ENCODE data around the gene PAQR4.

Gene PAQR4

DNA sequence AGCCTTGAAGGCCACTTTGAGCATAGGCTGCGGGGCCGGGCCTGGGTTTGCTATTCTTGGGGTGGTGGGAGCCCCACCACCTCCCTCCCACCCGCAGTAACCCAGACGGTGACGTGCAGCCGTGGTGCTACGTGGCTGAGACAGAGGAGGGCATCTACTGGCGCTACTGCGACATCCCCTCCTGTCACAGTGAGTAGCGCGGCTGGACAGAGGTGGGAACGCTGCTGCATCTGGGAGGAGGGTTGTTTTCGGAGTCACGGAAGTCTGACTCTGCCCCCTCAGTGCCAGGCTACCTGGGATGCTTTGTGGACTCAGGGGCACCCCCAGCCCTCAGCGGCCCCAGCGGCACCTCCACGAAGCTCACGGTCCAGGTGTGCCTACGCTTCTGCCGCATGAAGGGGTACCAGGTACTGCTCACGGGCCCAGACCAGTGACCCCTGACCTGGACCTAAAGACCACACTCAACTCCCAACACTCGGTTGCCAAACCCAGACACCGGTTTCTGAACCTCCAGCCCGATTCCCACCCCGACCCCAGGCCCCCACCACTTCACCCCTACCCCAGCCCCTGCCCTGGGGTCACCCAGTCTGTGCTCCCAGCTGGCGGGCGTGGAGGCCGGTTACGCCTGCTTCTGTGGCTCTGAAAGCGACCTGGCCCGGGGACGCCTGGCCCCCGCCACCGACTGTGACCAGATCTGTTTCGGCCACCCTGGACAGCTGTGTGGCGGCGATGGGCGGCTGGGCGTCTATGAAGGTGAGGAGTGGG lies 2.9 kb upstream of the PAQR4 start:
- DNase-seq, result no peak

DNA sequence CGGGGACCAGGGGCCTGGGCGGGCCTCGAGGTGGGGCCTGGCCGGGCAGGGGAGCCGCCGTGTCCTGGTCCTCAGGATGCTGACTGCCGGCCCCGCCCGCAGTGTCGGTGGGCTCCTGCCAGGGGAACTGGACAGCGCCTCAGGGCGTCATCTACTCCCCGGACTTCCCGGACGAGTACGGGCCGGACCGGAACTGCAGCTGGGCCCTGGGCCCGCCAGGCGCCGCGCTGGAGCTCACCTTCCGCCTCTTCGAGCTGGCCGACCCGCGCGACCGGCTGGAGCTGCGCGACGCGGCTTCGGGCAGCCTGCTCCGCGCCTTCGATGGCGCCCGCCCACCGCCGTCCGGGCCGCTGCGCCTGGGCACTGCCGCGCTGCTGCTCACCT lies 2.3 kb upstream of the PAQR4 start:
- no peak for DNase-seq

DNA sequence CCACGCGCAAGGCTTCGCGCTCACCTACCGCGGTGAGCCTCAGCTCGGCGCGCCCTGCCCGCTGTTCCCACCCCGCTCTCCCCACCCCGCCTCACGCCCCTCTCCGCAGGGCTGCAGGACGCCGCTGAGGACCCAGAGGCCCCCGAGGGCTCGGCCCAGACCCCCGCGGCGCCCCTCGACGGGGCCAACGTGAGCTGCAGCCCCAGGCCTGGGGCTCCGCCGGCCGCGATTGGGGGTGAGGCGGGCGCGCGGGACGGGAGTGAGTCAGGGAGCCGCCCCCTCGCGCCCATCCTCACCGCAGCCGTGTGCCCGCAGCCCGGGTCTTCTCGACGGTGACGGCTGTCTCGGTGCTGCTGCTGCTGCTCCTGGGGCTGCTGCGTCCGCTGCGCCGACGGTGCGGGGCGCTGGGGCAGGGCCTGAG lies 1.9 kb upstream of the PAQR4 start:
- no peak for DNase-seq

DNA sequence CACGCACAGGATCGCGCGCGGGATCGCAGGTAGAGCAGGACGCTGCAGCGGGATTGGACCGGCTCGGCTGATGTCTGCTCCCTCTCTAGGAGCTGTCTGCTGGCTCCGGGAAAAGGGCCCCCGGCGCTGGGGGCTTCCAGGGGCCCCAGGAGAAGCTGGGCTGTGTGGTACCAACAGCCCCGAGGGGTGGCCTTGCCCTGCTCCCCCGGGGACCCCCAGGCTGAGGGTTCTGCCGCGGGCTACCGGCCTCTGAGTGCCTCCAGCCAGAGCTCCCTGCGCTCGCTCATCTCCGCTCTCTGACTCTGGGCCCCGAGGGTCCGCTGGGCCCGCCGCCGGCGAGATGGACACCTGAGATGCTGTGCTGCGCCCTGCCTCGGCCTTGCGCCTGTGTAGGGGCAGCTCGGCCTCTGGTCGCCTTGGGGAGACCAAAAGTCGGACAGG lies 1.4 kb upstream of the PAQR4 start:
- no peak for DNase-seq

DNA sequence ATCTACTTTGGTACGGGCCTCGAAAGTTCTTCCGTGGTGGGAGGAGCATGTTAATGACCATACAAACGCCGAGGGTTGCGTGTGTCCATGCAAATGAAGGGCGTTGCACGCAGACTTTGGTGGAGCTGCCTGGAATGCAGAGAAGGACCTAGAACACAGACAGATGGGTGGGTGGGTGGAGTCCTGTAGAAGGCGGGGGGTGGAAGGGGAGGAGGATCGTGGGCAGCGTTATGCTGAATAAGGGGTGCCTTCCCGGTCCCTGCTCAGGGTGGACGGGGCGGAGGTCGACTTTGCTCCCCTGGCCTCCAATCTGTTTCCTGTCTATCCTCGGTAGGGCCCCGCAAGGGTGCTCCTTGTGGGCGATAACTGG lies 795 bp upstream of the PAQR4 start:
- no peak for DNase-seq

DNA sequence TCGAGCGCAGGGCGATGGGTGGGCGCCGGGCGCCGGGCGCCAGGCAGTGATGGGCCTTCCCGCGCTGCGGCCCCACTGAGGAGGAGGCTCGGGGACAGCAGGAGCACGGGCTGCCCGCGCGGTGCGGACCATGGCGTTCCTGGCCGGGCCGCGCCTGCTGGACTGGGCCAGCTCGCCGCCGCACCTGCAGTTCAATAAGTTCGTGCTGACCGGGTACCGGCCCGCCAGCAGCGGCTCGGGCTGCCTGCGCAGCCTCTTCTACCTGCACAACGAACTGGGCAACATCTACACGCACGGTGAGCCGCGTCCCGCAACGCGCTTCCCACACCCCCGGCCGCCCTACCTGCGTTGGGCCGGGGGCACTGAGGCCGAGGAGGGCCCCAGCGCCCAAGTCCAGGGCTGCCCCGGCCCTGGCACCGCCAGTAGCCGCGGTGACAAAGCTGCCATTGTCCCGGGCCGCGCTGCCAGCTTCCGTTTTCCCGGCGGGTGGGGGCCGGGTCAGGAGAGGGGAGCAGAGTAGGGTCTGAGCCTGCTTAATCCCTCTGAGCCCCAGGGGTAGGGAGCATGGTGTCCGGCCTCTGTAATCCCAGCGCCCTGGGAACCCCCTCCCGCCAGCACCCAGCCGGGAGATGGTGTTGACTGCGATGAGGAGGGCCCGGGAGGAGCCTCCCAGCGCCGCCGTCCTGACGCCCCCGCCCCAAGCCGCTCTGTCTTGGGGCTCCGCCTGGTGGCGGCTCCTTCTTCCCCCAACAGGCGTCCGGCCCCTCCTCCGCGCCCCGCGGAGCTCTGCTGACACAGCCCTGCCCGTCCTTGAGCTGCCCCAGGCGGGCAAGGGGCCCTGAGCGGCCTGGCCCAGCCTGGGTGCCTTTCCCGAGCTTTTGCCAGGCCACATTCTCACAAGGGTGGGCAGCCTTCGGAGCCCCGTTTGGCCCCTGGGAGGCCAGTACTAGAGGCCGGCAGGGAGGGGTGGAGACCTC lies 685 bp downstream of the PAQR4 start:
- DNase-seq, result peak; percentile 20

DNA sequence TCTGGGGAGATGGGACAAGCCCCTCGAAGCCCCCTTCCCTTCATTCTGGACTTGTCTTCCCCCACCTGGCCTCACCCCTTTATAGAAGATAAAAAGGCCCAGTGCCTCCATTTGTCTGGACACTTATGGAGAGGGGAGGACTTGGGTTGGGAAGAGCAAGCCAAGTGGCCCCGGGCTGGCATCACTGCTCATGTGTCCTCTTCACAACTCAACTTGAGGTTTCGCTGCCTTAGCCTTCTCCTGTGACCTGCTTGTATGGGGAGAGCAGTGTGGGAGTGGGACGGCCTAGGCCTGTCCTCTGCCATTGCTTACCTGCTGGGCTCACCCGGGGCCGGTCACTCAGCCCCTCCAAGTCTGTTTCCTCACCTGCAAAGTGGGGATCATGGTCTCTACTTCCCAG lies 1.4 kb downstream of the PAQR4 start:
- no peak for DNase-seq

DNA sequence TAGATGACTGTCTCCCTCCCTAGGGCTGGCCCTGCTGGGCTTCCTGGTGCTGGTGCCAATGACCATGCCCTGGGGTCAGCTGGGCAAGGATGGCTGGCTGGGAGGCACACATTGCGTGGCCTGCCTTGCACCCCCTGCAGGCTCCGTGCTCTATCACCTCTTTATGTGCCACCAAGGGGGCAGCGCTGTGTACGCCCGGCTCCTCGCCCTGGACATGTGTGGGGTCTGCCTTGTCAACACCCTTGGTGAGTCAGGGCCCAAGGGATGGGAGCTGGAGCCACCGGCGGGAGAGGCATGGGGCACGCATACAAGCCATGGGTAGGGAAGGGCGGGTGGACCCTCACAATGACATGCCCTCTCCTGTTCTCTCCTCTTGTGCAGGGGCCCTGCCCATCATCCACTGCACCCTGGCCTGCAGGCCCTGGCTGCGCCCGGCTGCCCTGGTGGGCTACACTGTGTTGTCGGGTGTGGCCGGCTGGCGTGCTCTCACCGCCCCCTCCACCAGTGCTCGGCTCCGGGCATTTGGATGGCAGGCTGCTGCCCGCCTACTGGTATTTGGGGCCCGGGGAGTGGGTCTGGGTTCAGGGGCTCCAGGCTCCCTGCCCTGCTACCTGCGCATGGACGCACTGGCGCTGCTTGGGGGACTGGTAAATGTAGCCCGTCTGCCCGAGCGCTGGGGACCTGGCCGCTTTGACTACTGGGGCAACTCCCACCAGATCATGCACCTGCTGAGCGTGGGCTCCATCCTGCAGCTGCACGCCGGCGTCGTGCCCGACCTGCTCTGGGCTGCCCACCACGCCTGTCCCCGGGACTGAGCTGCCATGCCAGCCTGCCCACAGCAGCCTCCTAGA lies 2.2 kb downstream of the PAQR4 start:
- DNase-seq, result no peak

DNA sequence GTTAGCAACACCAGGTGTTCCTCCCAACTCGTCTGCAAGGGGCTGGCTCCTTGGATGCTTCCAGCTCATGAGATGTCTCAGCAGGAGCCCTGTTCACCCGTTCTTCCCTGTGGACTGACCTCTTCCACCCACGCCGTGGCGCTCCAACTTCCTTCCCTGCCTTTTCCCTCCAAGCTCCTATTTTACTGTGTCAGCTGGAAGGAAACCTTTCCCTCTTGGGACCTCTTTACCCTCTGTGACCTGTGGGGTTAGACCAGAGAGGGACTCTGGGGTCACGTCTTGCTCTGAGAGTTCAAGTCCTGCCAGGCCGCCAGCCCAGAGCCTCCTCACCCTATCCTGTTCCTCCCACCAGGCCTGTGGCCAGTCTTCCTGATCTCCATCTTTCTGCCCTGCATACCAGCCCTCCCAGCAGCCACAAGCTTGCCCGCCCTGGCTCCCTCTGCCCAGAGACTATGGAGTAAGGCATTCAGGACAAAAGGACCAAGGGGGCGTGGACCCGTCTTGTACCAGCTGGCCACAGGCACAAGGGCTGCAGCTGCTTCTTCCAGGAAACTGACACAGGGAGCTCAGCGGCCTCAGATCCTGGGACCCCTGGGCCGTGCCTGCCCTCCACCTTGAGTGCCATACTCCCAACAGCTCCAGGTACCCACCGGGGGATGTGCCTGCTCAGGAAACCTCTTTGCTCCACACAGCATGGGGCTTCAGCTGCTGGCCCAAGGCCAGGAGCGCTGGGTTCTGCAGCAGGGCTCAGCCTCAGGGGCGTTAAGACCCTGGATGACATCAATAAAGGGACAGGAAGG lies 3.0 kb downstream of the PAQR4 start:
- DNase-seq, result no peak

DNA sequence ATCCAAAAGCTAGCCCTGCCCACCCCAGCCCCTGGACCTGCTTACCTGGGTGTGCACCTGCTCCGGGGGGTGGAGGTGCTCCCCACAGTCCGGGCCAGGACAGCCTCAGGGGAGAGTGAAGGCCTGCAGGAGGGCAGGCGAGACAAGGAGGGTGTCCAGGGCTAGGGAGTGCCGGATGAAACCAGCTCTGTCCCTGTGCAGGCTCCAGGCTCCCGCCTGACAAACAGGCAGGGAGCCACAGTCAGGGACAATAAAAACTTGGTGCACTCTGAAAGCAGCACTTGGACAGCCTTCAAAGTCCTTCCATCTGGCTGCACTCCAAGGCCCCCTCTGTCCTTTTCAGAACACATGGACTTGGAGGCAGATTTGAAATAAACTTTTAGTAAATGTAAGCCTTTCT lies 3.9 kb downstream of the PAQR4 start:
- DNase-seq, result peak; percentile 60

DNA sequence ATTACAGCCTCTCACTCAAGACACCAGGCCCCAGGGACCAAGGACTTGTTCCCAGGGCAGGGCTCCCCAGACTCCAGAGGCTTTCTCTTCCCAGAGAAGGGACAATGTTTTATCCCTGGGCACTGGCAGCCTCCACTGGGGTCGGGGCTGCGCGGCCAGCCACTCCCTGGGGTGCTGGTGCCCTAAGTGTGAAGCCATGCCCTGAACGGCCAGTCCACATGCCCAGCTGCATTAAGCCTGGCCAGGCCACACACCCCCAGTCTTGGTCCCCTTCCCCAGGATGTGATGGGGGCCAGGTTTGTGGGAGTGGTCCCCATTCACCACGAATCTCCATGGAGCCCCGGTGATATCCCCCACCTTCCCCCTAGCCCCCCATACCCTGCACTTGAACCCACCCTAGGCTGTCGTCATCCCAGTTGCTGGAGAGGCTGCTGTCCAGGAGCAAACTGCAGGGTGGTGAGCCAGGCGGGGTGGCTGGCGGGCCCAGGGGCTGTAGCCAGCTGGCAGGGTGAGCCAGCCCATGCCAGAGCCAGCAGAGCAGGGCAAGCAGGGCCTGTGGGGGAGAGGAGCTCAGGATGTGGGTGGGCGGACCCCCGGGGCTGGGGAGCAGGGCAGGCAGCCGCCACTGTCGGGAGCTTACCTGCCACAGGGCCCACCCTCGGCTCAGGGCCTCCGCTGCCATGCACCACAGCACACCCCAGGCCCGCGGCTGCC lies 4.6 kb downstream of the PAQR4 start:
- DNase-seq, result no peak

DNA sequence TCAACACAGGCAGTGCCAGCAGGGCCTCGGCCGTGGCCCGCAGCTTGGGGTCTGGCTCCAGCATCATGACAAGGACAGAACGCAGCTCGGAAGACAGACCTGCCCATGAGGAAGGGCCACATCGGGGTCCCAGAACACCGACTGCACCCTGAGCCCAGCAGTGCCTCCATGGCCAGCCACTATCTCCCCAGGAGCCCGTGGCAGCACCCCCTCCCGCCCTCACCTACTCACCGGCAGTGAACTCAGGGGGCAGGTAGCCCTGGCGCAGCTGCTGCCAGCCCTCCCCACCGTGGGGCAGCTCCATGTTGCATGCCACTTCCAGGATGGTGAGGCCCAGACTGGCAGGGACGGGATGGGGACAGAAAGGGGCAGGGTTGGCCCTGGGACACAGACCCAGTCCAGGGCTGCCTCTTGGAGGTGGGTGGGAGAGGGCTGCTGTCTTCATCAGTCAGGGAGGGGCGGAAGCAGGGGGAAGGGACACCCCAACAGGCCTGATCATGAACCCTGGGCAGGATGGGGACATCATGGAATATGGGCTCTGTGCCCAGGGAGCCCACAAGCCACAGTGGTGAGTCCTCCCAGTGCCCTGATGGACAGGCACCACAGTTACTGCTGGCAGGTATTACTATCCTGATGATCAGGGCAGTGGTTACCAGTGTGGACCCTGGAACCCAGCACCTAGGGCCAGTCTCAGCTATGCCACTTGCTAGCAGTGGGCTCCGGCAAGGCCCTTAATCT lies 5.3 kb downstream of the PAQR4 start:
- no peak for DNase-seq

DNA sequence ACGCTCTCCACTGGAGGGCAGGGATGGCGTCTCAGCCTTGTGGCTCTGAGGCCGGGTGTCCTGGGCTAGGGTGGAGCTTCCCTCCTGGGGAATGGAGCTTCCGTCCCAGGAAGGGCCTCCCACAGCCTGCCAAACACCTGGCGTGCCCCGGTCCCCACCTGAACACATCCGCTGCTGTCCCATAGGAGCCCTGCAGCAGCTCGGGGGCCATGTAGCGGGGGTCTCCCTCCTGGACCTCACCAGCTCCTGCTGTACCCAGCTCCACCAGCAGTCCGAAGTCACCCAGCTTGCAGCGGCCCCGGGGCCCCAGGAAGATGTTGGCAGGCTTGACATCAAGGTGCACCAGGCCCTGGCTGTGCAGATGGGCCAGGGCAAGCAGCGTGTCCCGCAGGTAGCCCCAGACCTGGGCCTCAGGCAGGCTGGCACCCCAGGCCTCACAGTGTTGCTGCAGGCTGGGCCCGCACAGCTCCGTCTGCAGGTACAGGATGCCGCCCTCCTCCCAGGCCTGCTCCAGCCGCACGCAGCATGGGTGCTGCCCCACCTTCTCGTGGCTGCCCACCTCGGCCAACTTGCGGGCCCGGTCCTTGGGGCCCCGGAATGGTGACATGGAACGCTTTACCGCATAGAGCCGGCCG lies 6.1 kb downstream of the PAQR4 start:
- DNase-seq, result no peak

DNA sequence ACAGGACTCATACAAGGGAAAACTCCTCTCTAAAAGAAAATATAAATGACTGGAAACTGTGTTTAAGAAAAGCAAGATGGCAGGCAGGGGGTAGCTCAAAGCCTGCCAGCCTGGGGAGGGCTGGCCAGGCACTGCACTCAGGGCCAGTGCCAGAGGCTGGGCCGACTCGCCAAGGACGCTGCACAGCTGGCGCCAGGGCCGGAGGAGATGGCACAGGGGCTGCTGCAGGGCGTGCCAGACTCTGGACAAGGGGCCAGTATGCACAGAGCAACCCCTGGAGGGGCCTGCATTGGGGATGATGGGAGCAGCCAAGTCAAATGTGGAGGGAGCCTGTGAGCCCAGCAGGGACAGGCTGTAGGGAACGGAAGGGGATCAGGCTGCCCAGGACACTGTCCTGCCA lies 7.1 kb downstream of the PAQR4 start:
- DNase-seq, result no peak

DNA sequence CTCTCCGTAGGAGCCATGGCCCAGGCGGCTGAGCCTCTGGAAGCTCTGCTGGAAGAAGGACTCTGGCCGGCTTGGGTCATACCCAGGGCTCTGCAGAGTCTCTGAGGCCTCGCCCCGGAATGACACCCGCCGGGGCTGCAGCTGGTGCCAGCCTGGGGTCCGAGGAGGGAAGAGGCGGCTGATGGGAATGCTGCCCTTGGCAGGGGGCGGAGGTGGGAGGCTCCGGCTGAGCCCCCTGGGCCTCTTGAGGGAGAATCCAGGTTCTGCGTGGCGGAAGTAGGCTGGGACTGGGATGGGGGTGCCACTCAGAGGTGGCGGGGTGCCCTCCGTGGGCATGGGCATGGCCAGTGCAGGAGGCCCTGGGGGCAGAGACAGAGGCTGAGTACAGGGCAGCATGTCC lies 7.5 kb downstream of the PAQR4 start:
- DNase-seq, result no peak

DNA sequence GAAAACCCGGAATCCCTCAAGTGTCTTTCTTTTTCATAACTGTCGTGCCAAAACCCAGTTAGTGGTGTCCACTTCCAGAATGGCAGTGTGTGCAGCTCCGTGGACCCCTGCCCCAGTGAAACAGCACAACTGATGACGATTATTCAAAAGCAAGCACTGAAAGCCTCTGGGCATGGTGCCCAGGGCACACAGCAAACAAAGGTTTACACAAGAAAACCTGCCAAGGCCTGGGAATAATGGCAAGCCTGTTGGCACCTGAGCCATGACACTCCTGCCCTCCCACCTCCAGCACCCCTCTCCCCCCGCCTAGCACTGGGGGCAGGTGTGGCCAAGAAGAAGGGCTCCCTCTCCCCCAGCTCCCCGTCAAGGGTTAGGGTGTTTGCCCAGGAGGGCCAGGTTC lies 8.3 kb downstream of the PAQR4 start:
- peak; percentile 80 for DNase-seq

DNA sequence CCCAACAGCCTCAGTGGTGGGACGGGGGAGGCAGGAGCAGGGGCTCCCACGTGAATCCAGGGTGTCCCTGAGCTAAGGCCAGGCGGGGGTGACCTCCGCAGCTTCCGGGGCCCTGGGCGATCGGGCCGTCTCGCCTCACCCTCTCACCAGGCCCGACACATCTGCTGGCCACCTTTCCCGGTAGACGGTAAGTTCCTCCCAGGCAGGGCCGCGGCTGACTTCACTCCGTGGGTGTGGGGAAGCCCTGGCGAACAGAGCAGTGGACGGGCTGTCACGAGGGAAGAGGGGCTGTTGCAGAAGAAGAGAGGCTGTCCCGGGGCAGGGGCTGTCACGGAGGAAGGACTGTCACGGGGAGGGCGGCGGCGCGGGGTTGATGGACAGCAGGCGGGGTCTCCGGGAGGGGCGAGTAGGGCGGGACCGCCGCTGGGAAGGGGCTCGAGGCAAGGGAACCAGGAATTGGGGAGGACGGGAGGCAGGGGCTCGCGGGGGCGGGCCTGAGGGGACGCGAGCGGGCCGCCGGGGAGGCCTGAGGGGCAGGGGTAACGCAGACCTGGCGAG lies 10.6 kb downstream of the PAQR4 start:
- no peak for DNase-seq

DNA sequence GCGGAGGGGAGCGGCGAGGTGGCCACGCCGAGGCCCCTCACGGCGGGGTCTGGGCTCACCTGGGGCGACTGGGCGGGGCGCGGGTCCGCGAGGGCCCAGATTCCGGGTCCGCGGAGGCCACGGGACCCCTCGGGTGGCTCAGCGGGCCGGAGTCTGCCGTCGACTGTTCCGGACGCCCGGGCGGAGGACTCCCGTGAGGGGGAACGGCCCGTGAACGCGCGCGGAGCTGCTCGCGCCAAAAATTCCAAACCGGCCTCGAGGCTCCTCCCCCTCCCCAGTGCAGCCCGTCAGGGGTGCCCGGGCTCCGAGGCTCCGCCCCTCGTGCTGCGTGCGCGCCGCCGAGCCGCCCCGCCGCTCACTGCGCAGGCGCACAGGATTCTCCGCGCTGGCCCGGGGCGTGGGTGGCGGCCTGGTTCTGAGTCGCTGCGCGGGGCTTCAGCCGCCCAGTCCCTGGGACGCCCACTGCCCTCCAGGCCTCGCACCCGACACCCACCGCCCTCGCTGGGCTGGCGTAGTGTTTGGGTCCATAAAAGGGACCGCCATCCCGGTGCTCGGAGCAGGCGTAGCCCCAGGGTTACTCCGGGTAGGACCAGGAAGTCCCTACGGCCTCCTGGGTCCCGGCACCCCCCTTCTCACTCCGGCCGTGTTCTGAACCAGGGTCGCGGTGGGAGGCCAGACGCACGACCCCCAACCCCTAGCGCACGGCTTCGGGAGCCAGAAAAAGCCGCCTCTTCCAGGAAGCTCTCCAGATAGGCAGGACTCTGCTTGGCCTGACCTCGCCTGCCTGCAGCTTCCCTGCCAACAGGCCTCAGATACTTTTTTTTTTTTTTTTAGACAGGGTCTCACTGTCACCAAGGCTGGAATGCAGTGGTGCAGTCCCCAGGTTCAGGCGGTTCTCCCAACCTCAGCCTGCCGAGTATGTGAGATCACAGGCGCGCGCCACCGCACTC lies 11.4 kb downstream of the PAQR4 start, which contains the start of gene PKMYT1:
TSS of gene PKMYT1 (minus strand) at position 220 of the 950 bp plus-strand sequence. CDS start 789 bp downstream, outside the sequence.
- DNase-seq, result peak; percentile 79

Data from DMS79 treated with DMSO at 0.1 percent for 48 hours (cell line).